A172 (cell line): ENCODE measurements around the gene PIKFYVE. TPM values are rescaled to one million over a fixed set of nuclear protein-coding genes. Genes with fewer than 3 reads are reported as not detected.
"Not testable (repeated sequence)": the region's sequence is repeated elsewhere in the genome, so short reads cannot be mapped to it uniquely, and the experiment has no call there.

Source experiments
- DNase-seq: peaks from one replicate; pipeline ENCODE4 v3.0.0-alpha.2; 2015; ENCODE audit warnings: low spot score
- total RNA-seq: library from RNA; depleted of rRNA; stranded (reverse); fragments of >200 nt; shearing (Covaris generic); gene quantifications from 2 replicates; pipeline ENCODE4 v1.2.3, GENCODE V29; 2014

PIKFYVE gene
- total RNA-seq, 1 experiment from 2014 or later, result 29.2 TPM

- DNase-seq, result no peak
Observed at GRCh38 chr2:208297961-208298360, 31.9 kb downstream of the PIKFYVE start.

GRCh38 chr2:208300847-208301618 is 35.0 kb downstream of the PIKFYVE start:
- DNase-seq, result no peak

- no peak for DNase-seq
Observed at GRCh38 chr2:208304157-208304556, 38.1 kb downstream of the PIKFYVE start.

GRCh38 chr2:208304695-208305094 is 38.6 kb downstream of the PIKFYVE start:
- DNase-seq, result no peak

- no peak for DNase-seq
Observed at GRCh38 chr2:208306291-208306690, 40.2 kb downstream of the PIKFYVE start.

- DNase-seq, result no peak
Observed at GRCh38 chr2:208311321-208311720, 45.3 kb downstream of the PIKFYVE start.

GRCh38 chr2:208311954-208312353 is 45.9 kb downstream of the PIKFYVE start:
- no peak for DNase-seq

- peak; percentile 8 for DNase-seq
Observed at GRCh38 chr2:208315081-208315788, 49.2 kb downstream of the PIKFYVE start.

GRCh38 chr2:208318127-208318526 is 52.1 kb downstream of the PIKFYVE start:
- no peak for DNase-seq

- no peak for DNase-seq
Observed at GRCh38 chr2:208319391-208319790, 53.3 kb downstream of the PIKFYVE start.

- DNase-seq, result no peak
Observed at GRCh38 chr2:208320686-208321085, 54.6 kb downstream of the PIKFYVE start.

- DNase-seq, result no peak
Observed at GRCh38 chr2:208326016-208326415, 60.0 kb downstream of the PIKFYVE start.

GRCh38 chr2:208329485-208329884 is 63.4 kb downstream of the PIKFYVE start:
- DNase-seq, result no peak

- DNase-seq, result no peak
Observed at GRCh38 chr2:208334230-208334629, 68.2 kb downstream of the PIKFYVE start.

- no peak for DNase-seq
Observed at GRCh38 chr2:208346756-208347155, 80.7 kb downstream of the PIKFYVE start.

- no peak for DNase-seq
Observed at GRCh38 chr2:208350610-208351009, 84.6 kb downstream of the PIKFYVE start.

GRCh38 chr2:208352644-208353567 is 86.9 kb downstream of the PIKFYVE start:
- no peak for DNase-seq

- DNase-seq, result no peak
Observed at GRCh38 chr2:208354964-208355381, 88.9 kb downstream of the PIKFYVE start.

- not testable (repeated sequence) for DNase-seq
Observed at GRCh38 chr2:208356420-208356819, 90.4 kb downstream of the PIKFYVE start.

GRCh38 chr2:208356846-208357574 is 91.0 kb downstream of the PIKFYVE start:
- no peak for DNase-seq
